Measurements from ENCODE around the gene MEGF6. TPM values are rescaled to one million over a fixed set of nuclear protein-coding genes. Genes with fewer than 3 reads are reported as not detected.
A peak's percentile ranks its signal among the peaks of the same experiment; 100 is the strongest.

The MEGF6 gene
- total and polyA plus RNA-seq, 9 of the 15 experiments (the other 6 are each of a cell fraction or from before 2014, with no cell fraction given), result 0.03 to 1.7 (median 0.24) TPM; not detected in 3

DNA sequence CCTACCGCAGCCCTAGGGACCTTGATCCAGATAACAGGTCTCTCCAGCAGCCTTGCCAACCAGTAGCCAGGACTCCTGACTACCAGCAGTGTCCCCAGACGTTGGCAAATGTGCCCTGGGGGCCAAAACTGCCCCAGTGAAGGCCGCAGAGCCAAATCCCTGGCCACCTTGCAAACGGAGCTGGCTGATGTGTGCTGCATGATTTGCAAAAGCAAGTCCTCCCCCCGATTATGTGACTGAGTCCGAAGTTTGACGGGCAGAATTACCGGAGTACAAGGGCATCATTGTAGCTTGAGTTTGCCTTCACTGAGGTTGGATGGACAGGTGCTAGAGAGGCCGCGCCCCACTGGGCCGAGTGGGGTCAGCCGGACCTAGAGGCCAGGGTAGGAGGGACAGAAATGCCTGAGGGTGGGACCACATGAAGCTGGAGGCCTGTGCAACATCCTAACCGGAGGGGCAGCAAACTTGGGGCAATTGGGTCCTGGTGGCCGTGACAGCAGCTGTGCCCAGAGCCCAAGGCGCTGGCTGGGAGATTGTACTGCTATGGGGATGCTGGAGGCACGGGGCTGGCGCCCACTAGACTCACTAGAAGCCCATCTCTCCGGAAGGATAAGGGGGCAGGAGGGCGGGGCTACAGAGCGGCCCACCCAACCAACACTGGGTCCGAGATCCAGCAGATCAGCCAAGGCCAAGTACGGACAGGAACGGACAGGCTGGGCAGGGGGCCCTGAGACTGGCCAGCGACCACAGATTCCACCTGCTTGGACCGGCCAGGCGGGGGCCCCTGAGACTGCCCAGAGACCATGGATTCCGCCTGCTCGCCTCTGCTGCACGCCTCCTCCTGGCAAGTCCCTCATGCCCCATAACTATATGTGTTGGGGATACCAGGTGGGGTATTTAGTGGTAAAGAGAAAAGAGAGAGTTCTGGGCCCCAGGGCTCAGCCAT is 154.1 kb downstream of the MEGF6 start:
- Histone ChIP-seq H3K4me2 (ENCODE audit: insufficient read depth, low read length) (no peak overlapping the region), H3K36me3 (ENCODE audit: control insufficient read depth, insufficient read depth, low read length) (no peaks in the 10 kb centered on the region), H3K27me3 (ENCODE audit: control insufficient read depth in 2 of 2, insufficient read depth in 2 of 2, low read length in 2 of 2) (peaks cover 36 to 66% of the 10 kb centered on the region in 2 experiments; a peak in 4 of 5 replicates), H3K27ac (ENCODE audit: extremely low read depth, low read depth, low read length) (no peak overlapping the region), H3K79me2 (ENCODE audit: control insufficient read depth, insufficient read depth, low read length) (no peaks in the 10 kb centered on the region), H4K20me1 (replicated peaks; ENCODE audit: control insufficient read depth, insufficient read depth, low read length) (peaks cover 52% of the 10 kb centered on the region), H3K4me1 (replicated peaks in 1 of 2; ENCODE audit: control insufficient read depth in 2 of 2, insufficient read depth in 2 of 2, low read length in 2 of 2) (peaks cover 0 to 42% of the 10 kb centered on the region in 2 experiments; a peak in 3 of 5 replicates), H2AFZ (ENCODE audit: low read depth, low read length) (no peak overlapping the region), H3K4me3 (no peak overlapping the region), H3K9ac (ENCODE audit: insufficient read depth in 1 of 2, low read depth in 2 of 2, low read length in 2 of 2) (no peak overlapping the region), H3K9me1 (ENCODE audit: control insufficient read depth, insufficient read depth, low read length) (no peaks in the 10 kb centered on the region), H3K9me3 (replicated peaks; ENCODE audit: control insufficient read depth, insufficient read depth, low read depth, low read length) (no peaks in the 10 kb centered on the region)
- DNase-seq (ENCODE audit: extremely low read depth in 1 of 4, low spot score in 3 of 4) (no peak), FAIRE-seq (no peak), ATAC-seq (no peak)
- WGBS (ENCODE audit: insufficient coverage, low coverage, missing lambda C conversion rate), result 6% methylated on average over 28 of the region's 29 CpGs
- ChIA-PET CTCF (ENCODE audit: low intra/inter-chr PET ratio) (interaction anchor here (0.7 to 1.1 kb wide), 2 partner anchors 15 to 27 kb away, joined by 3 to 4 read pairs; no protein-coding TSS in a partner anchor), POLR2A (no interaction called here)
- no peak for TF ChIP-seq CSDE1 (IDR thresholded peaks at IDR 0.05)
- TF ChIP-seq, protein P1, sequence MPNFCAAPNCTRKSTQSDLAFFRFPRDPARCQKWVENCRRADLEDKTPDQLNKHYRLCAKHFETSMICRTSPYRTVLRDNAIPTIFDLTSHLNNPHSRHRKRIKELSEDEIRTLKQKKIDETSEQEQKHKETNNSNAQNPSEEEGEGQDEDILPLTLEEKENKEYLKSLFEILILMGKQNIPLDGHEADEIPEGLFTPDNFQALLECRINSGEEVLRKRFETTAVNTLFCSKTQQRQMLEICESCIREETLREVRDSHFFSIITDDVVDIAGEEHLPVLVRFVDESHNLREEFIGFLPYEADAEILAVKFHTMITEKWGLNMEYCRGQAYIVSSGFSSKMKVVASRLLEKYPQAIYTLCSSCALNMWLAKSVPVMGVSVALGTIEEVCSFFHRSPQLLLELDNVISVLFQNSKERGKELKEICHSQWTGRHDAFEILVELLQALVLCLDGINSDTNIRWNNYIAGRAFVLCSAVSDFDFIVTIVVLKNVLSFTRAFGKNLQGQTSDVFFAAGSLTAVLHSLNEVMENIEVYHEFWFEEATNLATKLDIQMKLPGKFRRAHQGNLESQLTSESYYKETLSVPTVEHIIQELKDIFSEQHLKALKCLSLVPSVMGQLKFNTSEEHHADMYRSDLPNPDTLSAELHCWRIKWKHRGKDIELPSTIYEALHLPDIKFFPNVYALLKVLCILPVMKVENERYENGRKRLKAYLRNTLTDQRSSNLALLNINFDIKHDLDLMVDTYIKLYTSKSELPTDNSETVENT (CRISPR knock-in tag; IDR thresholded peaks at IDR 0.05), result no peak
- TF ChIP-seq, protein P2, sequence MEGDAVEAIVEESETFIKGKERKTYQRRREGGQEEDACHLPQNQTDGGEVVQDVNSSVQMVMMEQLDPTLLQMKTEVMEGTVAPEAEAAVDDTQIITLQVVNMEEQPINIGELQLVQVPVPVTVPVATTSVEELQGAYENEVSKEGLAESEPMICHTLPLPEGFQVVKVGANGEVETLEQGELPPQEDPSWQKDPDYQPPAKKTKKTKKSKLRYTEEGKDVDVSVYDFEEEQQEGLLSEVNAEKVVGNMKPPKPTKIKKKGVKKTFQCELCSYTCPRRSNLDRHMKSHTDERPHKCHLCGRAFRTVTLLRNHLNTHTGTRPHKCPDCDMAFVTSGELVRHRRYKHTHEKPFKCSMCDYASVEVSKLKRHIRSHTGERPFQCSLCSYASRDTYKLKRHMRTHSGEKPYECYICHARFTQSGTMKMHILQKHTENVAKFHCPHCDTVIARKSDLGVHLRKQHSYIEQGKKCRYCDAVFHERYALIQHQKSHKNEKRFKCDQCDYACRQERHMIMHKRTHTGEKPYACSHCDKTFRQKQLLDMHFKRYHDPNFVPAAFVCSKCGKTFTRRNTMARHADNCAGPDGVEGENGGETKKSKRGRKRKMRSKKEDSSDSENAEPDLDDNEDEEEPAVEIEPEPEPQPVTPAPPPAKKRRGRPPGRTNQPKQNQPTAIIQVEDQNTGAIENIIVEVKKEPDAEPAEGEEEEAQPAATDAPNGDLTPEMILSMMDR (IDR thresholded peaks at IDR 0.05 in 2 of 3, conservative IDR thresholded peaks at IDR 0.05 in 1 of 3; ENCODE audit: insufficient read depth in 2 of 3, low read depth in 1 of 3, low read length in 3 of 3), result peak in 2 of 3 experiments; percentile 29 to 54; a peak in 3 of 6 replicates
- TF ChIP-seq, protein P3, sequence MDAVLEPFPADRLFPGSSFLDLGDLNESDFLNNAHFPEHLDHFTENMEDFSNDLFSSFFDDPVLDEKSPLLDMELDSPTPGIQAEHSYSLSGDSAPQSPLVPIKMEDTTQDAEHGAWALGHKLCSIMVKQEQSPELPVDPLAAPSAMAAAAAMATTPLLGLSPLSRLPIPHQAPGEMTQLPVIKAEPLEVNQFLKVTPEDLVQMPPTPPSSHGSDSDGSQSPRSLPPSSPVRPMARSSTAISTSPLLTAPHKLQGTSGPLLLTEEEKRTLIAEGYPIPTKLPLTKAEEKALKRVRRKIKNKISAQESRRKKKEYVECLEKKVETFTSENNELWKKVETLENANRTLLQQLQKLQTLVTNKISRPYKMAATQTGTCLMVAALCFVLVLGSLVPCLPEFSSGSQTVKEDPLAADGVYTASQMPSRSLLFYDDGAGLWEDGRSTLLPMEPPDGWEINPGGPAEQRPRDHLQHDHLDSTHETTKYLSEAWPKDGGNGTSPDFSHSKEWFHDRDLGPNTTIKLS (IDR thresholded peaks at IDR 0.05; ENCODE audit: borderline replicate concordance, low read depth), result no peak
- intact Hi-C loops (cut with micrococcal nuclease) (no loop called here), in situ Hi-C loops (cut with MboI) (no loop called here)
- no TSS peak for BruUV-seq (replicated peaks)

Measured in K562 (cell line).